Spleen (tissue), 11 donors: ENCODE measurements around the gene C16orf90. TPM values are rescaled to one million over a fixed set of nuclear protein-coding genes. Genes with fewer than 3 reads are reported as not detected.

ENCODE experiments used
- DNase-seq: peaks from one replicate; pipeline ENCODE4 v3.0.0-alpha.2; 2020
- H3K27ac ChIP-seq, 8 donors: fragments of 200-600 bp; sonication (generic) in 7 of 8; 1 replicate in 4 of 8; 2 replicates in 4 of 8; pipeline versions ENCODE4 v1.5.0 to v1.8.0; 2016 to 2021; ENCODE audit warnings: inconsistent platforms in 4 of 8, mild to moderate bottlenecking in 4 of 8, moderate library complexity in 1 of 8
- H3K27me3 ChIP-seq, 7 donors: fragments of 200-600 bp; sonication (generic) in 6 of 7; replicated peaks in 1 of 7; 1 replicate in 4 of 7; 2 replicates in 3 of 7; pipeline versions ENCODE4 v1.5.0 to v1.8.0; 2016 to 2021; ENCODE audit warnings: inconsistent platforms in 3 of 7, mild to moderate bottlenecking in 1 of 7
- H3K36me3 ChIP-seq, 6 donors: fragments of 200-600 bp; sonication (generic) in 5 of 6; 1 replicate in 4 of 6; 2 replicates in 2 of 6; pipeline versions ENCODE4 v1.5.0 to v1.8.0; 2016 to 2021; ENCODE audit warnings: inconsistent platforms in 2 of 6
- H3K4me1 ChIP-seq, 6 donors: fragments of 200-600 bp; sonication (generic) in 5 of 6; 1 replicate in 3 of 6; 2 replicates in 3 of 6; pipeline versions ENCODE4 v1.5.0 to v1.8.0; 2016 to 2021; ENCODE audit warnings: inconsistent platforms in 3 of 6
- H3K4me3 ChIP-seq, 8 donors: fragments of 200-600 bp; sonication (generic) in 7 of 8; 1 replicate in 4 of 8; 2 replicates in 4 of 8; pipeline versions ENCODE4 v1.5.0 to v1.8.0; 2016 to 2021; ENCODE audit warnings: inconsistent platforms in 4 of 8, mild to moderate bottlenecking in 4 of 8, moderate library complexity in 2 of 8
- H3K9me3 ChIP-seq, 8 donors: fragments of 200-600 bp; sonication (generic) in 7 of 8; 1 replicate in 4 of 8; 2 replicates in 4 of 8; pipeline versions ENCODE4 v1.5.0 to v1.8.0; 2016 to 2021; ENCODE audit warnings: inconsistent platforms in 4 of 8
- CTCF ChIP-seq, 11 experiments: fragments of 200-600 bp in 7 of 11; fragments of 450-650 bp in 4 of 11; sonication (generic) in 4 of 11; IDR thresholded peaks in 8 of 11; conservative IDR thresholded peaks in 3 of 11; 1 replicate in 7 of 11; 2 replicates in 4 of 11; pipeline versions ENCODE4 v1.4.0 to v1.8.0; 2016 to 2021; ENCODE audit warnings: antibody characterized with exemption in 11 of 11, inconsistent platforms in 4 of 11, mild to moderate bottlenecking in 1 of 11
- POLR2A ChIP-seq, 3 donors: fragments of 450-650 bp; IDR thresholded peaks; one replicate each; pipeline ENCODE4 v1.5.1; 2017; ENCODE audit warnings: antibody characterized with exemption in 3 of 3, mild to moderate bottlenecking in 1 of 3
- POLR2AphosphoS5 ChIP-seq, 3 donors: sonication (generic); formaldehyde crosslinking; IDR thresholded peaks; one replicate each; pipeline ENCODE4 v1.5.1; 2017; ENCODE audit warnings: antibody characterized with exemption in 3 of 3
- WGBS, 5 donors: extraction: QIAGEN DNeasy Blood & Tissue Kit in 3 of 5; methylation state at CpG; one replicate each; pipeline versions ENCODE4 v1.1.5 to v1.1.7; 2013 to 2018; 5-methylcytosine and 5-hydroxymethylcytosine counted together
- intact Hi-C: fragments of 100-400 bp; cut with DNase I; formaldehyde crosslinking; loops from one replicate; pipeline ENCODE4 v1.15.0; 2023; ENCODE audit warnings: low total_unique reads
- polyA plus RNA-seq, 3 donors: library from polyadenylated mRNA; stranded (reverse); fragments of 200-250 nt; gene quantifications; one replicate each; pipeline ENCODE4 v1.2.1, GENCODE V29; 2013
- total RNA-seq, 7 donors: library from RNA; depleted of rRNA in 3 of 7; stranded (reverse); fragments of >200 nt in 3 of 7; fragmentation: NEBNext Ultra II Directional in 4 of 7; extraction: Animal tissue kit (Norgen Biotek cat#: 25700) in 4 of 7; gene quantifications; one replicate each; pipeline versions ENCODE4 v1.1.0 to v1.2.1, GENCODE V29; 2016 to 2021
- donor health status: healthy with polysubstance abuse.
- donor health status: DM: no; HTN: no; CAD: no; lungs with moderate emphysema.
- donor health status: DM: no; HTN: no; CAD: no.
- donor health status: Bipolar disorder and iron deficiency.
- donor health status: healthy.
- donor health status: DM: no; HTN: no; CAD: no.
- donor health status: DM: yes; HTN: yes; CAD: no.

The C16orf90 gene
- total and polyA plus RNA-seq, 10 donors, result not detected

DNA sequence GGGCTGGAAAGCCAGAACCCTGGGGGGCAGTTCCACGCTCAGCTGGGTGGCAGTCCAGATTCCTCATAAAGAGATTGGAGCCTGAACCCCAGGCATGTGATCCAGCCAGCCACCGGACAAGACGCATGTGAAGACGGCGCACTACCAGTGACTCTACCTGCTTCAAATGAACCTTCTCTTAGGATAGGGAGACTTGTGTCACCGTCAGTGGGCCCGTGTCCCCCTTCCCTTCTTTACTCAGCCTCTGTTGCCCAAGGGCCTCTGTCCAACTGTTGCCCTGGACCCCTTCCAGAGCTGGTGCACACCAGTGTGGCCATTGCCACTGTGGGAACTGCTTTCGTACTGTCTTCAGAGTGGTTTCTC lies 23.7 kb upstream of the C16orf90 start:
- WGBS, 5 donors, result 90 to 98% (median 95%) methylated on average over 8 of the region's 8 CpGs
- DNase-seq, result no peak
- H3K27ac ChIP-seq, result no peak overlapping the region
- no peaks in the 10 kb centered on the region for H3K9me3 ChIP-seq
- H3K27me3 ChIP-seq, result no peaks in the 10 kb centered on the region
- H3K36me3 ChIP-seq, result peaks cover 0 to 96% (median 57%) of the 10 kb centered on the region in 6 donors
- H3K4me3 ChIP-seq, result no peak overlapping the region
- H3K4me1 ChIP-seq, result no peaks in the 10 kb centered on the region
- intact Hi-C loops, result no loop called here
- TF ChIP-seq POLR2A (IDR thresholded peaks at IDR 0.05) (no peak), CTCF (IDR thresholded peaks at IDR 0.05 in 8 of 11, conservative IDR thresholded peaks at IDR 0.05 in 3 of 11) (no peak), POLR2AphosphoS5 (IDR thresholded peaks at IDR 0.05) (no peak)

DNA sequence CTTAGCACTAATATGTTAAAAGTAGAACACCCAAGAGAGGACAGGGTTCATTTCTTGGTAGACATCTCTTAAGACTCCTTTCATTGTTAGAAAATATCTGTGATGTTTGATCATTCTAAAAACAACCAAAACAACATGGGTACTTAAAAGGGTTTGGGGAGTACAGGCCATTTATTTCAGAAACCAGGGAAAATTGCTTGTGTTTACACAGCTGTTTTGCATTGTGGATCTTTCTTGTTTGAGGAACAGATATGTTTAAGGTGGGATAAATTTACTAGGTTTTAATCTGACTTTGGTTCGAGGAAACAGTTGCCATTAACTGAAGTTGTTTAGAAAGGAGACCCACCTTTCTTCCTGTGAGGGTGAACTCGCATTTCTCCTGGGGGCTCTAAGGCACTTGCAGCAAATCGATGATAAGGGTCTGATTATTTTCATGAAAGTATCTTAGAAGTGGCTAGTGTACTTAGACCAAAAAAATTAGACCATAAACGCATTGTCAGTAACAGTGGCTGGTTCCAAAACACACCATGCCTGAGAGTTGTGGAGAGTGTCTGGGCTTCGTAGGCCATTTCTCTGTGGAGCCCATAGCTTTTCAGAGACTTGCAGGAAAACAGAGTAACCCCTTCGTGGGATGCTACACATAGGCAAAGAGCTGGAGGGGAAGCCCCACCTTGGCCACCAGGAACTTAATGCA lies 23.1 kb upstream of the C16orf90 start:
- TF ChIP-seq POLR2A (IDR thresholded peaks at IDR 0.05) (no peak), POLR2AphosphoS5 (IDR thresholded peaks at IDR 0.05) (no peak), CTCF (IDR thresholded peaks at IDR 0.05 in 8 of 11, conservative IDR thresholded peaks at IDR 0.05 in 3 of 11) (no peak)
- Histone ChIP-seq H3K9me3 (no peaks in the 10 kb centered on the region), H3K27me3 (no peaks in the 10 kb centered on the region), H3K4me3 (no peak overlapping the region), H3K4me1 (no peaks in the 10 kb centered on the region), H3K36me3 (peaks cover 0 to 96% (median 57%) of the 10 kb centered on the region in 6 donors), H3K27ac (no peak overlapping the region)
- DNase-seq, result no peak
- intact Hi-C loops, result no loop called here
- whole genome bisulfite sequencing, 5 donors, result 89 to 95% (median 92%) methylated on average over 6 of the region's 6 CpGs

GRCh38 chr16:3515897-3516296 lies 20.6 kb upstream of the C16orf90 start:
- TF ChIP-seq CTCF (IDR thresholded peaks at IDR 0.05 in 8 of 11, conservative IDR thresholded peaks at IDR 0.05 in 3 of 11) (no peak), POLR2AphosphoS5 (IDR thresholded peaks at IDR 0.05) (no peak), POLR2A (IDR thresholded peaks at IDR 0.05) (no peak)
- Histone ChIP-seq H3K27ac (no peak overlapping the region), H3K4me3 (no peak overlapping the region), H3K36me3 (peaks cover 0 to 100% (median 70%) of the 10 kb centered on the region in 6 donors), H3K4me1 (peaks cover 0 to 2% (median 0%) of the 10 kb centered on the region in 6 donors), H3K27me3 (no peaks in the 10 kb centered on the region), H3K9me3 (no peaks in the 10 kb centered on the region)
- WGBS, 5 donors, result 93 to 95% (median 95%) methylated on average over 4 of the region's 4 CpGs
- no peak for DNase-seq
- intact Hi-C loops, result no loop called here

DNA sequence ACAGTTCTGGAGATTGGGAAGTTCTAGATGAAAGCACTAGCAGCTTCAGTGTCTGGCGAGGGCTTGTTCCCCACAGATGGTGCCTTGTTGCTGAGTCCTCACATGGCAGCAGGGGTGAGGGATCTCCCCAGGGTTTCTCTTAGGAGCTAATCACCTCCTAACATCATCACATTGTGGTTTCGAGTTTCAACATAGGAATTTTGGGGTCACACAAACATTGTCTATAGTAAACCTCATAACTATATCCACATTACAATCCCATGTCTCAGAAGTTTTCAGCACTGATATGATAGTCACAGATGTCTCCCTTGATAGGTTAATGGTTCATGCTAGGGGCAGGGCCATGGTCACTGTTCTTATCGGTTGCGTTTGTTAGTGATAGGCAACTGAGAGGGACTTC lies 19.3 kb upstream of the C16orf90 start:
- H3K36me3 ChIP-seq, result peaks cover 0 to 100% (median 66%) of the 10 kb centered on the region in 6 donors

More for the DNA sequence above, 19.3 kb upstream of the C16orf90 start:
- no peaks in the 10 kb centered on the region for H3K9me3 ChIP-seq
- TF ChIP-seq POLR2A (IDR thresholded peaks at IDR 0.05) (no peak), CTCF (IDR thresholded peaks at IDR 0.05 in 8 of 11, conservative IDR thresholded peaks at IDR 0.05 in 3 of 11) (no peak), POLR2AphosphoS5 (IDR thresholded peaks at IDR 0.05) (no peak)
- 90 to 100% (median 95%) methylated on average over 4 of the region's 4 CpGs for WGBS, 5 donors
- H3K4me3 ChIP-seq, result no peak overlapping the region
- no peak for DNase-seq
- peaks cover 0 to 10% (median 0%) of the 10 kb centered on the region in 6 donors for H3K4me1 ChIP-seq
- intact Hi-C loops, result no loop called here
- H3K27me3 ChIP-seq, result no peaks in the 10 kb centered on the region
- H3K27ac ChIP-seq, result no peak overlapping the region
